ENCODE measurements around the gene TMEM94.
"Not testable (repeated sequence)": the region's sequence is repeated elsewhere in the genome, so short reads cannot be mapped to it uniquely, and the experiment has no call there.

The TMEM94 gene

DNA sequence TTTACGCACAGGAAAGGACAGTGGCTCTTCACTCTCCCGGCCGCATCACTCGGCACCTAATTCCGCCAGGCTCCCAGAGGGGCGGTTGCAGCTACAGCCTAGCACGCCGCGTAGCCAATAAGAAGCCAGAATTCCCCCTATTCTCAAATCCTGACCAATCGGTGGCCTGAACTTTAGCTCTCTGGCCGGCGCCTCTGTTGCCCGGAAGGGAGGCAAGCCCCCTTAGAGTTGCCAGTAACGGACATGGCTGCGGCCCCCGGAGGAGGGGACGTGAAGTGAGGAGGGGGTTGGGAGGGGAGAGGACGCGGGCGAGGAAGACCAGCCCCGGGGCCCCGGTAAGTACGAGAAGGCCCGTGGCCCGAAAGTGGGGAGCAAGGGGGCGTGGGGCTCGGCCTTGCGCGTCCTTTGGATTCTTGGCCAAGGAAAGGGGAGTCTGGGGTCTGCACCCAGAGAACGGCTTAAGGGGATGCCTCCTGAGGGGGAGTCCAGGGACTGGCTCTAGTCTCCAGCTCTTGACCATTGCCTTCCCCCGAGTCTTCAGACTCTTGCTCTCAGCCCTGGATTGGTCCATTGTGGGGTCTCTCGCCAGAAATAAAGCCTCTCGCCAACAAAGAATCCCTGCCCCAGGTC, at the start of gene TMEM94:
TSS of gene TMEM94 (plus strand) at position 219 of the 630 bp plus-strand sequence. CDS start 15,271 bp downstream, outside the sequence.
- FAIRE-seq (peak; percentile 93), DNase-seq (ENCODE audit: extremely low spot score, insufficient read length, low read depth) (peak; percentile 88)

DNA sequence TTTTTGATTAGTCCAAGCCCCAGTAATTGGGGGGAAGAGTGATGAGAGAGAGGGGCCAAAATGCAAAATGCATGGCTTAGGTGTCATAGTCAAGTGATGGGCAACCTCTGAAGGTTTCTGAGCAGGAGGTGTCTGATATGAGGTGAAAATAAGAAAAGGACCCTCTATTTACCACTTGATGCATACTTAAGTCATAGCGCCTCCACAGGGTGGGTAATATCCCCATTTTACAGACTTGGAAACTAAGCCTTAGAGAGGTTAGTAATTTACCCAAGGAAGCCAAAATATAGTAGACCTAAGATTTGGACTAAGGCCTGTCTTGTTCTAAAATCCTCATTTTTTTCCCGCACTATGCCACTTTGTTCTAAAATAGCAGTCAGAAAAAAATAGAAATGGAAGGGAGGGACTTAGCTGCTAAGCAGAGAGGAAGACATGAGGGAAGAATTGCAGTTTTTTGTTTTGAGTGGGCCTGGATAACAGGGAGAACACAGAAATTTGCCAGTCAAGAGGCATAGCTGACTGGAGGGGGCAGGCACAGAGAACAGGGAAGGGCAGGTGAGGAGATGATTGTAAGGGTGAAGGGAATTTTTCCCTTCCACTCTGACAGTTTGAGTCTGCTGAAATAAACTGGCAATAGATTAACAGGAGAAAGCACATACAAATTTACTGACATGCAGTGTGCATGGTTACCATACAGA, 48.6 kb upstream of the TMEM94 start:
- FAIRE-seq (no peak), DNase-seq (ENCODE audit: extremely low spot score, insufficient read length, low read depth) (no peak)

DNA sequence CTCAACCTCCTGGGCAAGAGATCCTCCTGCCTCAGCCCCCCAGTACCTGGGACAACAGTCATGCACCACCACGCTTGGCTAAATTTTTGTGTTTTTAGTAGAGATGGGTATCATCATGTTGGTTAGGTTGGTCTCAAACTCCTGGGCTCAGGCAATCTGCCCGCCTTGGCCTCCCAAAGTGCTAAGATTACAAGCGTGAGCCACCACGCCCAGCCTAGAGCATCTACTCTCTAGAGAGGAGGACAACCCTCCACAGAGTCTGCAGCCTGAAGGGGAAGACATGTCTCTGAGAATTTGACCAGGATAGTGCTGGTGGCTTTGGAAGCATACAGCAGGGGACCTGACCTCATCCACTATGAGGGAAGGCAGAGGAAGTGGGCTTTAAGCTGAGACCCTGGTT, 46.3 kb upstream of the TMEM94 start:
- no peak for DNase-seq (ENCODE audit: extremely low spot score, insufficient read length, low read depth)
- no peak for FAIRE-seq

DNA sequence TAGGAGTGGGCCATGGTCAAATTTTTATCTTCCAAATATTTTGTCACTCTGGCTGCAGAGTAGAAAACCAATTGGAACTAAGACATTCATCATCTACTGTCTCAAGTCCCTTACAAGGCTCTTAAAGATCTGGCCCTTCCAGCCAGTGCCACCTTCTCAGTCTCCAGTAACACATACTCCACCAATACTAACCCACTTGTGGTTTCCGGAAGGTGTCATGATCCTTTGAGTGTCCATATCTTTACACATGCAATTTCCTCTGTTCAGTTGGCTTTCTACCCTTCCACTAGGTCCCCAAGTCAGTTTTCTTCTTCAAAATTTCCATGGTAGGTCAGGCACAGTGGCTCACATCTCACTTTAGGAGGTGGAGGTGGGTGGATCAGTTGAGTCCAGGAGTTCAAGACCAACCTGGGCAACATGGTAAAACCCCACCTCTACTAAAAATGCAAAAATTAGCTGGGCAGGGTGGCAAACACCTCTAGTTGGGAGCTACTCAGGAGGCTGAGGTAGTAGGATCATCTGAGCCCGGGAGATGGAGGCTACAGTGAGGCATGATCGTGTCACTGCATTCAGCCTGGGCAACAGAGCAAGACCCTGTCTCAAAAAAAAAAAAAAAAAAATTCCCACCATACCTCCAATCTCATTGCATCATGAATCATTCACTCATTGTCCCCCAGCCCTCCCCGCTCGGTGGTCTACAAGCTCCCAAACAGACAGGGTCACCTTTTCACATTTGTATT, 44.9 kb upstream of the TMEM94 start:
- no peak for DNase-seq (ENCODE audit: extremely low spot score, insufficient read length, low read depth)
- FAIRE-seq, result no peak

DNA sequence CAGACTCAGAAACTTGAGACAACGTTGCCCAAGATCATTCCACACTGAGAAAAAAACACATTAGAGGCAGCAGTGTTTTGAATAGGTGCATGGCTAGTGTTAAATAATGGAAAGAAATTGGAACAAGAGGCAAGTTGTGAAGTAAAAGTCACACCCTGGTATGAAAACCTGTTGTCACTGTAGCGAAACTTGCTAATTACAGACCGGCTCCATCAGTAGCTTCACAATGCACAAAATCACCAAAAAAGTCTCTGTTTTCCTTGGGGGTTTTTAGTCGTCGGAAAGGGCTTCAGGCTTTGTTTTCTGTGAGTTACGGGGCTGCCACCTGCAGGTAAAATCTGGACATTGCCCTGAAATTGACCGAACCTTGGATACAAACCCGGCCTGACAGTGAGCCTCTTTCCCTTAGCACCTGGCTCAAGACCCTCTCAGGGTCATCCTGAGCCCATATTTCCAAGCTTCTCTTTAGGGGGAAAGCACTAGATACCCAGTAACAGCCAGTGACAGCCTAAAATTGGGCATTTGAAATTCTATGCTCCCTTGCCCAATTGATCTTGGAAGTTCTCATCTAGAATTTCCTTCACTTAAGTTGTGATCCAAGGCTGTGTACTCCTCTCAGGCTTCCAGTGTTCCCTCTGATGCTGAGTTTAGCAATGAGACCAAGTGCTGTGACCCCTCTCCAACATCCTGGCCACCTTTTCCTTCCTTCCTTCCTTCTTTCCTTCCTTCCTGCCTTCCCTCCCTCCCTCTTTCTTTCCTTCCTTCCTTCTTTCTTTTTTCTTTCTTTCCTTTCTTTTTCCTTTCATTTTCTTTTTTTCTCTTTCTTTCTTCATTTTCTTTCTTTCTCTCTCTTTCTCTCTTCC, 43.7 kb upstream of the TMEM94 start:
- FAIRE-seq (peak; percentile 94), DNase-seq (ENCODE audit: extremely low spot score, insufficient read length, low read depth) (peak; percentile 57)

DNA sequence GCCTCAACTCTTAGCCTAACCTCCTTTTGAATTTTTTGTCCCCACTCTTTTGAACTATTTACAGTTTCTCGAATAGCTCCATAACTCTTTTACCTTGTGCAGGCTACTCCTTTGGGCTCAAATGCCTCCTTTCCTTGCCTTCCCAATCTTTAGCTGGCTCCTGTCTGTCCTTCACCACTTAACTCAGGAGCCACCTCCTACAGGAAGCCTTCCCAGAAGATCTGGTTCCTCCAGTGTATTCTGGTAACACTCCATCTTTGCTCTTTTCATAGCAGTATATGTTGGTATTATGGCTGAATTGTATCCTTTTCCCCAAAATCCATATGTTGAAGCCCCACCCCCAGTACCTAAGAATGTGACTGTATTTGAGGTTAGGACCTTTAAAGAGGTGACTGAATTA, 41.9 kb upstream of the TMEM94 start:
- FAIRE-seq (no peak), DNase-seq (ENCODE audit: extremely low spot score, insufficient read length, low read depth) (no peak)

DNA sequence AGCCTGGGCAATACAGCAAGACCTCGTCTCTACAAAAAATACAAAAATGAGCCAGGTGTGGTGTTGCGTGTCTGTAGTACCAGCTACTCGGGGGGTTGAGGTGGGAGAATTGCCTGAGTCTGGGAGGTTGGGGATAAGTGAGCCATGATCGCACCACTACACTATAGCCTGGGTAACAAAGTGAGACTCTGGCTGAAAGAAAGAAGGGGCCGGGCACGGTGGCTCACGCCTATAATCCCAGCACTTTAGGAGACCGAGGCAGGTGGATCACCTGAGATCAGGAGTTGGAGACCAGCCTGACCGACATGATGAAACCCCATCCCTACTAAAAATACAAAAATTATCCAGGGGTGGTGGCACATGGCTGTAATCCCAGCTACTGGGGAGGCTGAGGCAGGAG, 40.4 kb upstream of the TMEM94 start:
- DNase-seq (ENCODE audit: extremely low spot score, insufficient read length, low read depth) (no peak), FAIRE-seq (no peak)

DNA sequence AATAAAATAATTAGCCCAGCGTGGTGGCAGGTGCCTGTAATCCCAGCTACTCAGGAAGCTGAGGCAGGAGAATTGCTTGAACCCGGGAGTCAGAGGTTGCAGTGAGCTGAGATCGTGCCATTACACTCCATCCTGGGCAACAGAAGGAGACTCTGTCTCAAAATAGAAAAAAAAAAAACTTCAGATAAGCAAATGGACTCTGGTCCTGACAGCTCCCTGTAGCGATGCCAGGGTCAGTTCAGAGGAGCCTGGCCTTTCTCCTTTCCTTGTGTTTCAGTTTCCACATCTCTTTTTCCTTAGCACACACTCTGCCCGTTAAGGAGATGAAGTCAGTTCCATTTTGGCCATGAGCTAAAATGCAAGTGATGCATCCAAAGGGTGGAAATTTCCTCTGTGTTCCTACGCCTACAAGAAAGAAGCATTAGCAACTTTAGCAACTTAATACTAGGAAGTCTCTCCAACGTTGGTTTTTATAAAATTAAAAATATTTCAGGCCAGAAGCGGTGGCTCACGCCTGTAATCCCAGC, 39.3 kb upstream of the TMEM94 start:
- DNase-seq (ENCODE audit: extremely low spot score, insufficient read length, low read depth) (no peak), FAIRE-seq (no peak)

DNA sequence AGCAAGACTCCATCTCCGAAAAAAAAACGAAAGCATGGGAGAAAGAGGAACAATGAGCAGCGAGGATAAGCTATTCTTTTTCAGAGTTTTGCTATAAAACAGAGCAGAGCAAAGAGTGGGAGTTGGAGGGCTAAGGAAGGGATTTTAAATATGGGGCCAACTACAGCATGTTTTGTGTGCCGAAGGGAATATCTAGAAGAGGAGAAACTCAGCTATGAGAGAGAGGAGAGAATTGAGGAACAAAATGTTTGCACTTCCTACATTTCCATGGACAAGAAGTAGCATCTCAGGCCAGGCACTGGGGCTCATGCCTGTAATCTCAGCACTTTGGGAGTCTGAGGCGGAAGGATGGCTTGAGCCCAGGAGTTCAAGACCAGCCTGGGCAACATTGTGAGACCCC, 37.9 kb upstream of the TMEM94 start:
- DNase-seq (ENCODE audit: extremely low spot score, insufficient read length, low read depth), result no peak

DNA sequence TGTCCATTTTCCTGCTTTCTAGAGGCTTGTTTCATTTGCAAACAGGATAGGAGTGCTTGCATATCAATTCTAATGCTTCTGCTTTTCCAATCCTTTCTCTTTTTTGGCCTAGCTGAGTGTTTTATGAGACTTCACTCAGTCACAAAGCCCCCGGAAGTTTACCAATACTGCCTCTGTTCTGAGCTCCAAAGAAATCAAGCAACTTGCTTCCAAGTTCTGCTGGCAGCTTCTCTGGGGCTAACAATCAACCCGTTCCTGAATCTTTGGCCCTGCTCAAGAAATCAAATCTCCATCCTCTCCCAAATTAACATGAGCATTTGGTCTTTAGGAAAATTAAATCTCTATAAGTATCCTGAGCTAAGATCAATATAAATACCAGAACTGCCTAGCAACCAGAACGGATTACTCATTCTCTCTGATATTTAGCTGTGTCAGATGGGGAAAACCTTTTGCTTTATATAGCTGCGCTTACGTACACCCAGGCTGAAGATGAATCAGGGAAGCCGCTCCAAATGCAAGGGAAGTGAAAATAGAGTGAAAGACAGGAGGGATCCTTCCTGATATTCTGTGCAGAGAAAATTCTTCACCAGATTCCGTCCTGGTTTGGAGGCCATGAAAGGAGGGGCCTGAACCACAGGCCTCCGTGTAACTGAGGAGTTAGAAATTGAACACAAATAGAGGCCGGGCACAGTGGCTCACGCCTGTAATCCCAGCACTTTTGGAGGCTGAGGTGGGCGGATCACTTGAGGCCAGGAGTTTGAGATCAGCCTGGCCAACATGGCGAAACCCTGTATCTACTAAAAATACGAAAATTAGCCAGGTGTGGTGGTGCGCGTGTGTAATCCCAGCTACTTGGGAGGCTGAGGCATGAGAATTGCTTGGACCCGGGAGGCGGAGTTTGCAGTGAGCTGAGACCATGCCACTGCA, 27.6 kb upstream of the TMEM94 start:
- FAIRE-seq (no peak), DNase-seq (ENCODE audit: extremely low spot score, insufficient read length, low read depth) (no peak)

More for the DNA sequence above, 37.9 kb upstream of the TMEM94 start:
- FAIRE-seq, result no peak

DNA sequence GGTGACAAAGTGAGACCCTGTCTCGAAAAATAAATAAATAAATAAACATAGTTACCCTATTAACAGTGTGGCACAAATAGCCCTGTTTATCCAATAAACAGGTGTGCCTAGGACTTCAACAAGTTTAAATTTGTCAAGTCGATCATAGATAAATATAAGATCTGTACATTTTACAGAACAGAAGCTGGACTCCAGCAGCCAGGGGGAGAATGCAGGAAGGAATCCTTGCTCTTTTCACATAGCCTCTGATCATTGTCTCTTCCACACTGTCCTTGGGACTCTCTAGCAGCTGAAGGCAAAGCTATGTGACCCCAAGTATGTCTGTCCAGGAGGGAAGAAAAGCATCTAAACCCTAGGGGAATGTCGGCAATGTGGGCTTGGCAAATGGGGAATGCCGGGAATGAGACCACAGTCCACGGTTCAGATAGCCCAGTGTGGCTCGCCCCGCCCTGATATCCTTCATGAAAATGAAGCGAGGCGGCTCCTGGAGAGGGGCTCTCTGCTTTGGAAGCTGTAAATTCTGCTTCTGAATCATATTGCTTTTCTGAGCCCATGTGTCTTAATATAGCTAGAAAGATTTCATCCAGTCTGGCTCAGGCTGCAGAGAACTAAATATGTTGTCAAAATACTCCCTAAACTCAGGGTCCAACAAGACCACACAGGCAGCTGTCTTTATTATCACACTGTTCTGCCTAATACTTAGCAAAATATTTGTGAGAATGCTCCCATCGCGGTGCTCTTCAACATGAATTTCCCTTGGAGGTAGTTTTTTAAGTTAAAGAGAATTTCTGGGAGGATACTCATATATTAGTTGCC, 26.1 kb upstream of the TMEM94 start:
- FAIRE-seq (no peak), DNase-seq (ENCODE audit: extremely low spot score, insufficient read length, low read depth) (no peak)

DNA sequence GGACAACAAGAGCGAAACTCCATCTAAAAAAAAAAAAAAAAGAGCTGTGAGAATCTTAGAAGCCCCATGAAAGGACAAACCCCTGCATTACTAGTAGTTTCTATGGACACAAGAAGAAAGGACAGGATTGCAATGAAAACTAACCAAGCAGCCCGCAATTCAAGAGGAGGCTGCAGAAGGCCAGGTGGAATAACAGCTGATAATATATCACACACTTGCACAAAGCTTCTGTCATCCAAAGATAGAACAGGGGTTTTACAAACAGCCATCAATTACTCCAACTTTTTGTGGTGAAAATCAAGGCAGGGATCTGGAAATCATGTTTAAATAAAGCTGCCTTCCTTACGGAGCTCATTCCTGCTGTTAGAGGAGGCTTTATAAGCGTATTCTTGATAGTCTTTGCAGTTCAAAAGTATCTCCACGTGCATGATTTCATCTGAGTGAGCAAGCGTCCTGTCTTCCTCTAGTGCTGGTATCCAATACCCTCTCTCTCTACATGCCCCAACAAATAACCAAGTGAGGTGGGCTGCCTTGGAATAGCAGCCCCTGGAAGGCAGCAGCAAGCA, 23.1 kb upstream of the TMEM94 start:
- DNase-seq (ENCODE audit: extremely low spot score, insufficient read length, low read depth) (no peak), FAIRE-seq (no peak)

DNA sequence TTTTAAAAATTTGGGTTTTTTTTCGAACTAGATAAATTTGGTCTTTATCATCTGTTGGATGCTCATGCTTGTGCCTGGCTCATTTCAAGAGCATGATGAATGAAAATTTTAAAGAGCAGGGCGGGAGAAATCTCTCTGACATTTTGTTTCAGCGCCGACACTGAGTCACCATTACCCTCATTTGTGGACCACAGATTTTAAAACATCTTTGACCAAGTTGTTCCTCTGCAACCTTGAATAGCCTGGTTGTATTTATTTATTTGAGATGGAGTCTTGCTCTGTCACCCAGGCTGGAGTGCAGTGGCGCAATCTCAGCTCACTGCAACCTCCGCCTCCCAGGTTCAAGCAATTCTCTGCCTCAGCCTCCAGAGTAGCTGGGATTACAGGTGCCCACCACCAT, 22.0 kb upstream of the TMEM94 start:
- not testable (repeated sequence) for FAIRE-seq; DNase-seq (ENCODE audit: extremely low spot score, insufficient read length, low read depth)

DNA sequence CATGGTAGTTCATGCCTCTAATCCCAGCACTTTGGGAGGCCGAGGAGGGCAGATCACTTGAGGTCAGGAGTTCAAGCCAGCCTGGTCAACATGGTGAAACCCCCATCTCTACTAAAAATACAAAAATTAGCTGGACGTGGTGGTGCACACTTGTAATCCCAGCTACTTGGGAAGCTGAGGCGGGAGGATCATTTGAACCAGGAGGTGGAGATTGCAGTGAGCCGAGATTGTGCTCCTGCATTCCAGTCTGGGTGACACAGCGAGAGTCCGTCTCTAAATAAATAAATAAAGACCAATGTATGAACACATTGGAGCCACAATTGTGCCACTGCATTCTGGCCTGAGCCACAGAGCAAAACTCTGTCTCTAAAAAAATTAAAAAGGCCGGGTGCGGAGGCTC, 19.0 kb upstream of the TMEM94 start:
- DNase-seq (ENCODE audit: extremely low spot score, insufficient read length, low read depth); FAIRE-seq: not testable (repeated sequence)

DNA sequence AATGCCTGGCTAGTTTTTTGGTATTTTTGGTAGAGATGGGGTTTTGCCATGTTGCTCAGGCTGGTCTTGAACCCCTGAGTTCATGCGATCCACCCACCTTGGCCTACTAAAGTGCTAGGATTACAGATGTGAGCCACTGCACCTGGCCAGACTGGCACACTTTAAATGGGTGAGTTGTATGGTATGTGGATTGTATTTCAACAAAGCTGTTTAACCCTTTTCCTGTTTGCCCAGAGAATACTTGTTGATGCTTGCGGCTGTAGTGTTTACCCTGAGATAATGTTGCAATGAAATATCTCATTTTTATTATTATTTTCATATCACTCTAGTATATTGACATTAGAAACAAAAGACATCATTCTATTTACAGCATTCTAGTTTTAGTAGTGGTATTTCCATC, 17.1 kb upstream of the TMEM94 start:
- FAIRE-seq, result no peak
- DNase-seq (ENCODE audit: extremely low spot score, insufficient read length, low read depth), result no peak

DNA sequence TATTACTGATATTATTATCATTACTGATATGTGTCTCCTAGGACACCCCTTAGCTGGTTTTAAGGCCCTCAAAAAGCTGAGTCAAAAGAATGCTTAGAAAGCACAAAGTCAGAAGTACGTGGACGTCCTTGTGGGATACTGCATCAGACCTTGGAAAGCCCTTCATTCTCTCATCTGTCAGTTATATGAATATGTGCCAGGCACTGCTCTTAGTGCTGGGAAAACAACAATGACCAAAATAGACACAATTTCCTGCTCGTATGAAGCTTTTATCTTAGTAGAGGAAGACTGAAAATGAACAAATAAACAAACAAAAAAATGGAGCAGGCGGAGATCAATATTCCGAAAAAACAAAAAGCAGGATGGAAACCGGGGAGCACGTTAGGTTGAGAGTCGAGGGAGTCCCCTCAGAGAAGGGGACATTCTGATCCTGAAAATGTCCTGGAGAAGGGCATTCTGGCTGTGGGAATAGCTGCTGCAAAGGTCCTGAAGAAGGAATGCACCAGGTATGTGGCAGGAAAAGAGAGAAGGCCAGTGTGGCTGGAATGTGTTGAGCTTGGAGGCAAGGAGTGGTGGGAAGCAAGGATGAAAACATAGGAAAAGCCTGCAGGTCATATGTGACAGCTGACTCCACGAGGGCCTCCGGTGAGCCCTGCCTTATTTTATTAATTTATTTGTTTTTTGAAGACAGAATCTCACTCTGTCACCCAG, 15.5 kb upstream of the TMEM94 start:
- FAIRE-seq (no peak), DNase-seq (ENCODE audit: extremely low spot score, insufficient read length, low read depth) (no peak)
